ENCODE data around the gene FLT1.

Gene FLT1

GRCh38 chr13:28488376-28489005 is 6.4 kb downstream of the FLT1 start:
- no peak for DNase-seq (ENCODE audit: low spot score)

- no peak for DNase-seq (ENCODE audit: low spot score)
Observed at GRCh38 chr13:28485996-28486543, 8.9 kb downstream of the FLT1 start.

GRCh38 chr13:28485551-28485950 is 9.4 kb downstream of the FLT1 start:
- no peak for DNase-seq (ENCODE audit: low spot score)

- no peak for DNase-seq (ENCODE audit: low spot score)
Observed at GRCh38 chr13:28485097-28485496, 9.8 kb downstream of the FLT1 start.

GRCh38 chr13:28483313-28483931 is 11.5 kb downstream of the FLT1 start:
- no peak for DNase-seq (ENCODE audit: low spot score)

GRCh38 chr13:28479005-28479404 is 15.9 kb downstream of the FLT1 start:
- DNase-seq (ENCODE audit: low spot score) = no peak

GRCh38 chr13:28478127-28478526 is 16.8 kb downstream of the FLT1 start:
- no peak for DNase-seq (ENCODE audit: low spot score)

- DNase-seq (ENCODE audit: low spot score) = no peak
Observed at GRCh38 chr13:28477709-28477973, 17.3 kb downstream of the FLT1 start.

GRCh38 chr13:28476919-28477708 is 17.8 kb downstream of the FLT1 start:
- DNase-seq (ENCODE audit: low spot score) = no peak

GRCh38 chr13:28475916-28476725 is 18.8 kb downstream of the FLT1 start:
- peak; percentile 66 for DNase-seq (ENCODE audit: low spot score)

GRCh38 chr13:28474491-28475134 is 20.3 kb downstream of the FLT1 start:
- DNase-seq (ENCODE audit: low spot score) = no peak

- DNase-seq (ENCODE audit: low spot score) = no peak
Observed at GRCh38 chr13:28473044-28473443, 21.9 kb downstream of the FLT1 start.

GRCh38 chr13:28471421-28471820 is 23.5 kb downstream of the FLT1 start:
- no peak for DNase-seq (ENCODE audit: low spot score)

- DNase-seq (ENCODE audit: low spot score) = peak; percentile 19
Observed at GRCh38 chr13:28470296-28470695, 24.6 kb downstream of the FLT1 start.

- DNase-seq (ENCODE audit: low spot score) = no peak
Observed at GRCh38 chr13:28469316-28469715, 25.6 kb downstream of the FLT1 start.

- no peak for DNase-seq (ENCODE audit: low spot score)
Observed at GRCh38 chr13:28468023-28468915, 26.7 kb downstream of the FLT1 start.

GRCh38 chr13:28467034-28467433 is 27.9 kb downstream of the FLT1 start:
- DNase-seq (ENCODE audit: low spot score) = no peak

- no peak for DNase-seq (ENCODE audit: low spot score)
Observed at GRCh38 chr13:28466151-28466550, 28.8 kb downstream of the FLT1 start.

GRCh38 chr13:28464861-28465460 is 30.0 kb downstream of the FLT1 start:
- no peak for DNase-seq (ENCODE audit: low spot score)

- DNase-seq (ENCODE audit: low spot score) = no peak
Observed at GRCh38 chr13:28463481-28463880, 31.4 kb downstream of the FLT1 start.
